Activated CD8-positive, alpha-beta T cell treated with anti-CD3 and anti-CD28 coated beads for 36 hours (primary cell): ENCODE measurements around the gene C20orf202. TPM values are rescaled to one million over a fixed set of nuclear protein-coding genes. Genes with fewer than 3 reads are reported as not detected.

ENCODE experiments used
- ATAC-seq: fragments of 200-7000 bp; cut with Tn5 transposase; one replicate; pipeline ENCODE4 v1.10.0; 2021; ENCODE audit warnings: mild to moderate bottlenecking, moderate library complexity
- CTCF ChIA-PET: fragments of 350-600 bp; sonication (Branson Sonifier 250); formaldehyde crosslinking; loops from one replicate; lab custom pipeline; 2021; ENCODE audit warnings: antibody characterized with exemption; lab: Charles Lee
- POLR2A ChIA-PET: fragments of 350-600 bp; sonication (Branson Sonifier 250); formaldehyde crosslinking; loops from one replicate; lab custom pipeline; 2021; ENCODE audit warnings: antibody characterized with exemption; lab: Charles Lee
- DNase-seq: peaks from one replicate; pipeline ENCODE4 v3.0.0-alpha.2; 2020
- H3K27ac Mint-ChIP-seq: one replicate; pipeline ENCODE4 v1.8.0; 2021; ENCODE audit warnings: mild to moderate bottlenecking, mixed read lengths
- H3K27me3 Mint-ChIP-seq: one replicate; pipeline ENCODE4 v1.8.0; 2021; ENCODE audit warnings: mixed read lengths
- H3K36me3 Mint-ChIP-seq: one replicate; pipeline ENCODE4 v1.8.0; 2021; ENCODE audit warnings: low read depth, mixed read lengths
- H3K4me1 Mint-ChIP-seq: one replicate; pipeline ENCODE4 v1.8.0; 2021; ENCODE audit warnings: low read depth, mixed read lengths
- H3K4me3 Mint-ChIP-seq: one replicate; pipeline ENCODE4 v1.8.0; 2021; ENCODE audit warnings: mild to moderate bottlenecking, moderate library complexity, mixed read lengths
- H3K9me3 Mint-ChIP-seq: one replicate; pipeline ENCODE4 v1.8.0; 2021; ENCODE audit warnings: mixed read lengths
- intact Hi-C: fragments of 100-400 bp; cut with micrococcal nuclease; formaldehyde crosslinking; loops from one replicate; pipeline ENCODE4 v1.10.0; 2022
- total RNA-seq, 2 experiments: library from RNA; stranded (reverse); gene quantifications; one replicate each; pipeline ENCODE4 v1.2.3, GENCODE V29; 2021
- TF ChIP-seq, protein P1 (sequence below): fragments of 200-600 bp; IDR thresholded peaks from one replicate; pipeline ENCODE4 v1.8.0; 2022; ENCODE audit warnings: antibody characterized with exemption, mild to moderate bottlenecking

C20orf202 gene
- total RNA-seq, 2 experiments from 2014 or later, result not detected

DNA sequence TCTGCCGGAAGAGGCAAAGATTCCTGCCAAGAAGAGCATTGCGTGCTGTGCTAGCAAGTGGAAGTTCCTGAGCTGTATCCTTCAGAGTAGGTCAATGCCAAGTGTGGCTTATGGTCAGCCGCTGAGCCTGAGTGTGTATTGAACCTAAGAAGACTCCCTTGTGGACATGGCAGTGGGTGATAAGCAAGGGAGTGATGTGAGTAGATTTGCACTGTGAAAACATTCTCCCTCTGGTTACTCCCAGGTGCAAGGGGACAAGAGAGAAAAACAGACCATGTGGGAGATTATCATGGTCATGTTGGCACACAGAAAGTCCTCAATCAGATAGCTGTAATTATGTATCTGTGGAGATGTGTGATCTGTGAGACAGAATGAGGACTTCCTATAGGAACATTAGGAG is 12.4 kb upstream of the C20orf202 start:
- no peak for ATAC-seq
- H3K4me1 Mint-ChIP-seq, result no peaks in the 10 kb centered on the region
- peaks cover 6% of the 10 kb centered on the region for H3K27me3 Mint-ChIP-seq
- POLR2A ChIA-PET, result interaction anchor here (1.3 kb wide), 1 partner anchor 9 kb away, joined by 4 read pairs; no protein-coding TSS in a partner anchor
- no peak overlapping the region for H3K4me3 Mint-ChIP-seq
- intact Hi-C loops, result no loop called here
- CTCF ChIA-PET, result interaction anchor here (0.9 to 1.2 kb wide), 2 partner anchors 21 to 22 kb away, joined by 3 read pairs; no protein-coding TSS in a partner anchor
- H3K9me3 Mint-ChIP-seq, result no peaks in the 10 kb centered on the region
- no peak overlapping the region for H3K27ac Mint-ChIP-seq
- no peaks in the 10 kb centered on the region for H3K36me3 Mint-ChIP-seq
- DNase-seq, result no peak
- TF ChIP-seq, protein P1, sequence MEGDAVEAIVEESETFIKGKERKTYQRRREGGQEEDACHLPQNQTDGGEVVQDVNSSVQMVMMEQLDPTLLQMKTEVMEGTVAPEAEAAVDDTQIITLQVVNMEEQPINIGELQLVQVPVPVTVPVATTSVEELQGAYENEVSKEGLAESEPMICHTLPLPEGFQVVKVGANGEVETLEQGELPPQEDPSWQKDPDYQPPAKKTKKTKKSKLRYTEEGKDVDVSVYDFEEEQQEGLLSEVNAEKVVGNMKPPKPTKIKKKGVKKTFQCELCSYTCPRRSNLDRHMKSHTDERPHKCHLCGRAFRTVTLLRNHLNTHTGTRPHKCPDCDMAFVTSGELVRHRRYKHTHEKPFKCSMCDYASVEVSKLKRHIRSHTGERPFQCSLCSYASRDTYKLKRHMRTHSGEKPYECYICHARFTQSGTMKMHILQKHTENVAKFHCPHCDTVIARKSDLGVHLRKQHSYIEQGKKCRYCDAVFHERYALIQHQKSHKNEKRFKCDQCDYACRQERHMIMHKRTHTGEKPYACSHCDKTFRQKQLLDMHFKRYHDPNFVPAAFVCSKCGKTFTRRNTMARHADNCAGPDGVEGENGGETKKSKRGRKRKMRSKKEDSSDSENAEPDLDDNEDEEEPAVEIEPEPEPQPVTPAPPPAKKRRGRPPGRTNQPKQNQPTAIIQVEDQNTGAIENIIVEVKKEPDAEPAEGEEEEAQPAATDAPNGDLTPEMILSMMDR, result no peak

DNA sequence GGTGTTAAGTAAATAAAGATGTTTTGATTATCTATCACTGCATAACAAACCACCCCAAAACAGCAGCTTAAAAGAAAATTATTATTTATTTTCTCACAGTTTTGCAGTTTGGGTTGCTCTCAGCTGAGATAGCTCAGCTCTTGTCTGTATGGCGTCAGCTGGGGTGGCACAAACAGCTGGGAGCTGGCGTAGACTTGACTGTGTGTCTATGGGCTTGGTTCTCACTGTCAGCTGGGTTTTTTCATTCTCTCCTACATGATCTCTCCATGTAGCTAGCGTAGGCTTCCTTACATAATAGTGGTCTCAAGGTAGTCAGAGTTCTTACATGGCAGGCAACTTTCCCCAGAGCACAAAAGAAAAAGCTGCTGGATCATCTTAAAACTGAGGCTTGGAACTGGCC is 12.0 kb upstream of the C20orf202 start:
- Mint-ChIP-seq H3K27me3 (peaks cover 1% of the 10 kb centered on the region), H3K4me1 (no peaks in the 10 kb centered on the region), H3K36me3 (no peaks in the 10 kb centered on the region), H3K4me3 (no peak overlapping the region), H3K27ac (no peak overlapping the region), H3K9me3 (peaks cover 2% of the 10 kb centered on the region)
- TF ChIP-seq, protein P1, result no peak
- intact Hi-C loops, result no loop called here
- no peak for DNase-seq
- no peak for ATAC-seq
- POLR2A ChIA-PET, result interaction anchor here (1.3 kb wide), 1 partner anchor 8 kb away, joined by 4 read pairs; no protein-coding TSS in a partner anchor
- CTCF ChIA-PET, result interaction anchor here (0.9 to 1.2 kb wide), 2 partner anchors 21 to 22 kb away, joined by 3 read pairs; no protein-coding TSS in a partner anchor

DNA sequence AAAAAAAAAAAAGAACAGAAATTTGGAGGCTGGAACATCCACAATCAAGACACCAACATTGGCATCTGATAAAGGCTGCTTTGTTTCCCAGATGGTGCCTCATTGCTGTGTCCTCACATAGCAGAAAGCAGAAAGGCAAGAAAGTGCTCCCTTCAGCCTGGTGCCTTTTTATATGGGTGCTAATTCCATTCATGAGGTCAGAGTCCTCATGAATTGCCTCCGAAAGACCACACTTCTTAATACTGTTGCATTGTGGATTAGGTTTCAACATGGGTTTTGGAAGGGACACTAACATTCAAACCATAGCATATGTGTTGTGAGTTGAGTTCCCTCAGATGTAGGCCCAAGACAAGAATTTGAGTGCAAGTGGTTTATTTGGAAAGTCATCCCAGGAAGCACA is 8.0 kb upstream of the C20orf202 start:
- DNase-seq, result no peak
- ChIA-PET CTCF (no interaction called here), POLR2A (no interaction called here)
- Mint-ChIP-seq H3K4me1 (peaks cover 2% of the 10 kb centered on the region), H3K9me3 (peaks cover 7% of the 10 kb centered on the region), H3K4me3 (no peak overlapping the region), H3K27ac (no peak overlapping the region), H3K27me3 (no peaks in the 10 kb centered on the region), H3K36me3 (no peaks in the 10 kb centered on the region)
- ATAC-seq, result no peak
- TF ChIP-seq, protein P1, result no peak
- intact Hi-C loops, result no loop called here

DNA sequence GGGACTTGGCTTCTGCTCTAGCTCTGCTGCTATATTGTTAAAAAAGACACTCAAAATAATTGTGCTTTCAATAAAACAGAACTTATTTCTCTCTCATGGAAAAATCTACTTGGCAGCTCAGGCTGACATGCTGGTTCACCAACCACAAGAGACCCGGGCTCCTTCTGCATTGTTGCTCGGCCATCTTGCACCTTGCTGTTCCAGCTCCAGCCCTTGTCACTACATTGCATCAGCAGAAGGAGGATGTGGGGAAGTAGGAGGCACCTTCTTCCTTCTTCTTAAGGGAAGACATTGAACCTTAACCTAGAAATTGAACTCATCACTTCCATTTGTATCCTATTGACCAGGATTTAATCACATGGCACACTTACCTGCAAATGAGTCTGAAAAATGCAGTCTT is 6.6 kb upstream of the C20orf202 start:
- TF ChIP-seq, protein P1, result no peak
- peaks cover 4% of the 10 kb centered on the region for H3K4me1 Mint-ChIP-seq
- ChIA-PET POLR2A (interaction anchor here (0.7 kb wide), 1 partner anchor 9 kb away, joined by 3 read pairs; no protein-coding TSS in a partner anchor), CTCF (interaction anchor here (0.7 to 0.8 kb wide), 2 partner anchors 11 to 15 kb away, joined by 3 read pairs; no protein-coding TSS in a partner anchor)
- ATAC-seq (no peak), DNase-seq (no peak)
- intact Hi-C loops, result no loop called here
- no peak overlapping the region for H3K27ac Mint-ChIP-seq
- peaks cover 7% of the 10 kb centered on the region for H3K9me3 Mint-ChIP-seq
- no peaks in the 10 kb centered on the region for H3K36me3 Mint-ChIP-seq
- H3K27me3 Mint-ChIP-seq, result no peaks in the 10 kb centered on the region
- no peak overlapping the region for H3K4me3 Mint-ChIP-seq

DNA sequence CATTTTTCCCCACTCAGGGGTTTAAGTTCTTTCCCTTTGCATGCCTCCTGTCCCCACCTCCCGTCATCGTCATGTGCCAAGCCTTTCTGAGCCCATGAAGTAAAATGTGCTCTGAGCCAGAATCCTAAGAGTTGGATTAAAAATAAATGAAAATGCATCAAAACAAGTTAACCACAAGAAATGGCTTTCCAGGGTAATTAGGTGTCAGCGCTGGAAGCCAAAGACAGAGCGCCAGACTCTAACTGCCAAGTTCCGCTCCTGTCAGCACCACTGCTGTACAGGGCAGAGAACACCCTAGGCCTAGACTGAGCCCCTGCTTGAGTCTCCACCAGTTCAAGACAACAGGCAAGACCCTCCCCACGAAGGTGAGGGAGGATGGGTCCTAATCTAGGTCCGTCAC is 5.5 kb upstream of the C20orf202 start:
- intact Hi-C loops, result no loop called here
- DNase-seq (no peak), ATAC-seq (no peak)
- H3K4me1 Mint-ChIP-seq, result peaks cover 4% of the 10 kb centered on the region
- TF ChIP-seq, protein P1, result no peak
- H3K27me3 Mint-ChIP-seq, result no peaks in the 10 kb centered on the region
- ChIA-PET POLR2A (no interaction called here), CTCF (no interaction called here)
- no peak overlapping the region for H3K4me3 Mint-ChIP-seq
- H3K36me3 Mint-ChIP-seq, result no peaks in the 10 kb centered on the region
- H3K9me3 Mint-ChIP-seq, result peaks cover 7% of the 10 kb centered on the region
- no peak overlapping the region for H3K27ac Mint-ChIP-seq
